Stimulated activated CD4-positive, alpha-beta T cell treated with anti-CD3 and anti-CD28 coated beads, TNF-alpha, amount 100 ng/mL, for 4 hours (primary cell): ENCODE results near the gene LRFN4.
"Not testable (repeated sequence)": the region's sequence is repeated elsewhere in the genome, so short reads cannot be mapped to it uniquely, and the experiment has no call there.

Experiments
- DNase-seq, 3 experiments: peaks; one replicate each; pipeline ENCODE4 v3.0.0-alpha.2; 2020; ENCODE audit warnings: low read depth in 3 of 3

Gene LRFN4

GRCh38 chr11:66856496-66857233 lies at the start of gene LRFN4:
Gene LRFN4, plus strand, starts transcription at chr11:66857064. Its CDS starts 681 bp downstream, at chr11:66857745.
- peak; percentile 48 to 67 (median 57) for DNase-seq

GRCh38 chr11:66809592-66809991 lies 47.3 kb upstream of the LRFN4 start:
- no peak for DNase-seq

- DNase-seq, result no peak
Observed at GRCh38 chr11:66810576-66811185, 46.2 kb upstream of the LRFN4 start.

- DNase-seq, result no peak
Observed at GRCh38 chr11:66814678-66815077, 42.2 kb upstream of the LRFN4 start.

GRCh38 chr11:66815646-66816045 lies 41.2 kb upstream of the LRFN4 start:
- DNase-seq, result no peak

- no peak for DNase-seq
Observed at GRCh38 chr11:66818231-66818955, 38.5 kb upstream of the LRFN4 start.

GRCh38 chr11:66820381-66820780 lies 36.5 kb upstream of the LRFN4 start:
- DNase-seq, result no peak

GRCh38 chr11:66820901-66821300 lies 36.0 kb upstream of the LRFN4 start:
- DNase-seq, result no peak

- DNase-seq, result no peak
Observed at GRCh38 chr11:66823700-66824099, 33.2 kb upstream of the LRFN4 start.

- not testable (repeated sequence) for DNase-seq
Observed at GRCh38 chr11:66824573-66824972, 32.3 kb upstream of the LRFN4 start.

GRCh38 chr11:66834539-66834845 lies 22.4 kb upstream of the LRFN4 start:
- DNase-seq, result no peak

- no peak for DNase-seq
Observed at GRCh38 chr11:66834943-66835342, 21.9 kb upstream of the LRFN4 start.

GRCh38 chr11:66835768-66836405 lies 21.0 kb upstream of the LRFN4 start:
- no peak for DNase-seq

- no peak for DNase-seq
Observed at GRCh38 chr11:66840317-66841091, 16.4 kb upstream of the LRFN4 start.

- DNase-seq, result no peak
Observed at GRCh38 chr11:66841861-66842260, 15.0 kb upstream of the LRFN4 start.

- DNase-seq, result no peak
Observed at GRCh38 chr11:66842501-66842895, 14.4 kb upstream of the LRFN4 start.

- peak; percentile 80 to 84 (median 83) for DNase-seq
Observed at GRCh38 chr11:66842896-66843775, 13.7 kb upstream of the LRFN4 start, which contains the start of gene RCE1. Gene RCE1, plus strand, starts transcription at chr11:66843441. Its CDS starts 15 bp downstream, at chr11:66843456.

- no peak for DNase-seq
Observed at GRCh38 chr11:66843776-66844495, 12.9 kb upstream of the LRFN4 start.

GRCh38 chr11:66844496-66845142 lies 12.2 kb upstream of the LRFN4 start:
- DNase-seq, result no peak
